Neuronal stem cell (in vitro differentiated cells): ENCODE measurements around the gene ZNF207.

Experiments used
- DNase-seq: peaks from one replicate; pipeline ENCODE4 v3.0.0-alpha.2; 2013; ENCODE audit warnings: low spot score
- H2AFZ ChIP-seq: one replicate; pipeline ENCODE4 v1.6.1; 2013; ENCODE audit warnings: mild to moderate bottlenecking, low read length, inconsistent platforms
- H2AK5ac ChIP-seq: 2 replicates; pipeline ENCODE4 v1.6.1; 2013; ENCODE audit warnings: low read depth, mild to moderate bottlenecking, inconsistent platforms, low read length, moderate library complexity, mixed read lengths
- H2BK120ac ChIP-seq: 2 replicates; pipeline ENCODE4 v1.6.1; 2013; ENCODE audit warnings: low read depth, mild to moderate bottlenecking, inconsistent platforms, low read length, moderate library complexity, mixed read lengths
- H2BK12ac ChIP-seq: one replicate; pipeline ENCODE4 v1.6.1; 2013; ENCODE audit warnings: low read length, inconsistent platforms
- H2BK15ac ChIP-seq: 2 replicates; pipeline ENCODE4 v1.6.1; 2013; ENCODE audit warnings: mild to moderate bottlenecking, low read length, inconsistent platforms, mixed read lengths
- H2BK5ac ChIP-seq: one replicate; pipeline ENCODE4 v1.6.1; 2013; ENCODE audit warnings: inconsistent platforms, mild to moderate bottlenecking, low read length, moderate library complexity
- H3K14ac ChIP-seq: one replicate; pipeline ENCODE4 v1.6.1; 2013; ENCODE audit warnings: low read length, inconsistent platforms
- H3K18ac ChIP-seq: 2 replicates; pipeline ENCODE4 v1.6.1; 2013; ENCODE audit warnings: low read length, inconsistent platforms
- H3K23ac ChIP-seq: 2 replicates; pipeline ENCODE4 v1.6.1; 2013; ENCODE audit warnings: low read depth, mild to moderate bottlenecking, mixed read lengths, low read length, inconsistent platforms; ENCODE audit not compliant: poor library complexity
- H3K27ac ChIP-seq: replicated peaks from 3 replicates; pipeline ENCODE4 v1.5.1; 2013; ENCODE audit warnings: low read length, inconsistent platforms
- H3K27me3 ChIP-seq, 3 experiments: 2 replicates each; pipeline ENCODE4 v1.6.1; 2013; ENCODE audit warnings: low read length in 3 of 3, mild to moderate bottlenecking in 2 of 3, inconsistent platforms in 1 of 3, low read depth in 1 of 3, mixed read lengths in 1 of 3, moderate library complexity in 1 of 3; ENCODE audit not compliant: control insufficient read depth in 3 of 3, insufficient read depth in 3 of 3
- H3K36me3 ChIP-seq, 2 donors: replicated peaks in 1 of 2; 2 replicates each; pipeline ENCODE4 v1.6.1; 2013; ENCODE audit warnings: low read length in 2 of 2; ENCODE audit not compliant: control insufficient read depth in 2 of 2, insufficient read depth in 2 of 2
- H3K4ac ChIP-seq: 2 replicates; pipeline ENCODE4 v1.6.1; 2013; ENCODE audit warnings: inconsistent platforms, mild to moderate bottlenecking, low read length, moderate library complexity
- H3K4me1 ChIP-seq, 2 donors: 1 replicate in 1 of 2; 2 replicates in 1 of 2; pipeline ENCODE4 v1.6.1; 2013; ENCODE audit warnings: low read length in 2 of 2, low read depth in 1 of 2; ENCODE audit not compliant: control insufficient read depth in 2 of 2, insufficient read depth in 1 of 2
- H3K4me2 ChIP-seq: one replicate; pipeline ENCODE4 v1.6.1; 2013; ENCODE audit warnings: mild to moderate bottlenecking, low read length, inconsistent platforms; ENCODE audit not compliant: insufficient read depth, poor library complexity, severe bottlenecking
- H3K4me3 ChIP-seq, 2 donors: 2 replicates each; pipeline ENCODE4 v1.5.1; 2013; ENCODE audit warnings: low read length in 2 of 2, mild to moderate bottlenecking in 2 of 2, inconsistent platforms in 1 of 2, moderate library complexity in 1 of 2
- H3K79me1 ChIP-seq: one replicate; pipeline ENCODE4 v1.6.1; 2013; ENCODE audit warnings: low read depth, mild to moderate bottlenecking, inconsistent platforms, low read length, moderate library complexity
- H3K9ac ChIP-seq: one replicate; pipeline ENCODE4 v1.6.1; 2013; ENCODE audit warnings: mild to moderate bottlenecking, low read depth, low read length, inconsistent platforms; ENCODE audit not compliant: poor library complexity
- H3K9me3 ChIP-seq, 2 donors: replicated peaks in 1 of 2; 2 replicates each; pipeline versions ENCODE3 to v1.6.1; 2013; ENCODE audit warnings: low read length in 2 of 2, mild to moderate bottlenecking in 2 of 2, inconsistent platforms in 1 of 2, low read depth in 1 of 2, mixed read lengths in 1 of 2, moderate library complexity in 1 of 2; ENCODE audit not compliant: control insufficient read depth in 2 of 2, insufficient read depth in 1 of 2
- H4K8ac ChIP-seq: one replicate; pipeline ENCODE4 v1.6.1; 2013; ENCODE audit warnings: low read depth, mild to moderate bottlenecking, inconsistent platforms, low read length, moderate library complexity
- H4K91ac ChIP-seq: one replicate; pipeline ENCODE4 v1.6.1; 2013; ENCODE audit warnings: low read length, low read depth, mild to moderate bottlenecking, inconsistent platforms; ENCODE audit not compliant: poor library complexity
- WGBS, 2 donors: extraction: QIAGEN DNeasy Blood & Tissue Kit; methylation state at CpG; one replicate each; pipeline ENCODE4 v1.1.7; 2013; ENCODE audit warnings: missing lambda C conversion rate in 2 of 2, mixed read lengths in 1 of 2; ENCODE audit not compliant: insufficient read length in 2 of 2, insufficient replicate concordance in 1 of 2; ENCODE audit errors: extremely low coverage in 2 of 2; 5-methylcytosine and 5-hydroxymethylcytosine counted together

ZNF207 gene

GRCh38 chr17:32303781-32304288 is 46.1 kb upstream of the ZNF207 start:
- H3K27ac ChIP-seq: peak overlapping the region; percentile 33
- no CpG with 5 or more reads among the region's 2 CpGs for WGBS, 2 donors

GRCh38 chr17:32305049-32305448 is 44.9 kb upstream of the ZNF207 start:
- no peaks in the 10 kb centered on the region for H3K36me3 ChIP-seq
- H3K4me3 ChIP-seq: no peak overlapping the region
- H2BK15ac ChIP-seq: peak overlapping the region; percentile 45
- no peaks in the 10 kb centered on the region for H3K9me3 ChIP-seq
- H2BK5ac ChIP-seq: no peak overlapping the region
- H3K9ac ChIP-seq: no peak overlapping the region
- H3K4me1 ChIP-seq: peaks cover 30% of the 10 kb centered on the region in 2 donors
- no peaks in the 10 kb centered on the region for H3K79me1 ChIP-seq
- no peak overlapping the region for H2BK120ac ChIP-seq
- H3K14ac ChIP-seq: no peak overlapping the region
- no peak overlapping the region for H2BK12ac ChIP-seq
- H3K18ac ChIP-seq: peak overlapping the region; percentile 80
- H3K27ac ChIP-seq: no peak overlapping the region
- no peak overlapping the region for H4K91ac ChIP-seq
- no CpG with 5 or more reads among the region's 9 CpGs for WGBS, 2 donors
- H4K8ac ChIP-seq: peak overlapping the region; percentile 68
- DNase-seq: no peak
- no peak overlapping the region for H3K23ac ChIP-seq
- H2AFZ ChIP-seq: peak overlapping the region; percentile 43
- peak overlapping the region; percentile 6 for H3K4ac ChIP-seq
- H3K4me2 ChIP-seq: no peak overlapping the region
- H2AK5ac ChIP-seq: no peak overlapping the region
- no peaks in the 10 kb centered on the region for H3K27me3 ChIP-seq

More at GRCh38 chr17:32303781-32304288, 46.1 kb upstream of the ZNF207 start:
- no peak overlapping the region for H3K4me2 ChIP-seq
- no peaks in the 10 kb centered on the region for H3K36me3 ChIP-seq
- no peak overlapping the region for H2BK5ac ChIP-seq
- H3K23ac ChIP-seq: no peak overlapping the region
- no peak overlapping the region for H3K4ac ChIP-seq
- H4K8ac ChIP-seq: no peak overlapping the region
- H3K4me3 ChIP-seq: no peak overlapping the region
- H4K91ac ChIP-seq: no peak overlapping the region
- no peaks in the 10 kb centered on the region for H3K9me3 ChIP-seq
- DNase-seq: no peak
- H2AK5ac ChIP-seq: no peak overlapping the region
- H3K79me1 ChIP-seq: no peaks in the 10 kb centered on the region
- H2AFZ ChIP-seq: no peak overlapping the region
- no peak overlapping the region for H3K9ac ChIP-seq
- no peak overlapping the region for H2BK120ac ChIP-seq
- H3K4me1 ChIP-seq: peaks cover 30 to 33% of the 10 kb centered on the region in 2 donors
- H2BK12ac ChIP-seq: no peak overlapping the region
- H3K18ac ChIP-seq: no peak overlapping the region
- H3K27me3 ChIP-seq: no peaks in the 10 kb centered on the region
- no peak overlapping the region for H3K14ac ChIP-seq
- H2BK15ac ChIP-seq: no peak overlapping the region

- no peak overlapping the region for H2BK5ac ChIP-seq
- no peaks in the 10 kb centered on the region for H3K27me3 ChIP-seq
- no peak for DNase-seq
- no peak overlapping the region for H4K91ac ChIP-seq
- peak overlapping the region; percentile 16 for H2AK5ac ChIP-seq
- H3K79me1 ChIP-seq: no peaks in the 10 kb centered on the region
- no peaks in the 10 kb centered on the region for H3K36me3 ChIP-seq
- no peak overlapping the region for H3K4me3 ChIP-seq
- no peak overlapping the region for H4K8ac ChIP-seq
- H3K4me2 ChIP-seq: no peak overlapping the region
- H2BK120ac ChIP-seq: no peak overlapping the region
- H3K9me3 ChIP-seq: no peaks in the 10 kb centered on the region
- no peak overlapping the region for H3K9ac ChIP-seq
- WGBS, 2 donors: no CpG with 5 or more reads among the region's 4 CpGs
- H3K14ac ChIP-seq: no peak overlapping the region
- no peak overlapping the region for H2BK15ac ChIP-seq
- no peak overlapping the region for H2AFZ ChIP-seq
- H3K4ac ChIP-seq: no peak overlapping the region
- peak overlapping the region; percentile 45 for H3K18ac ChIP-seq
- peaks cover 29 to 32% of the 10 kb centered on the region in 2 donors for H3K4me1 ChIP-seq
- H3K23ac ChIP-seq: no peak overlapping the region
- H2BK12ac ChIP-seq: no peak overlapping the region
- no peak overlapping the region for H3K27ac ChIP-seq
Measured at GRCh38 chr17:32307658-32308057, 42.3 kb upstream of the ZNF207 start.

- no peaks in the 10 kb centered on the region for H3K36me3 ChIP-seq
- DNase-seq: no peak
- no peaks in the 10 kb centered on the region for H3K79me1 ChIP-seq
- H3K23ac ChIP-seq: no peak overlapping the region
- H2BK12ac ChIP-seq: no peak overlapping the region
- H3K27me3 ChIP-seq: no peaks in the 10 kb centered on the region
- peak overlapping the region; percentile 84 for H2AFZ ChIP-seq
- H3K9me3 ChIP-seq: peaks cover 0 to 5% of the 10 kb centered on the region in 2 donors
- H3K18ac ChIP-seq: peak overlapping the region; percentile 84
- H2BK5ac ChIP-seq: peak overlapping the region; percentile 27
- H4K8ac ChIP-seq: no peak overlapping the region
- no CpG with 5 or more reads among the region's 9 CpGs for WGBS, 2 donors
- H3K4me3 ChIP-seq: peak overlapping the region in 1 of 2 donors; percentile 11
- no peak overlapping the region for H3K4me2 ChIP-seq
- no peak overlapping the region for H3K14ac ChIP-seq
- H3K27ac ChIP-seq: no peak overlapping the region
- no peak overlapping the region for H3K9ac ChIP-seq
- no peak overlapping the region for H4K91ac ChIP-seq
- H2BK120ac ChIP-seq: no peak overlapping the region
- H2AK5ac ChIP-seq: no peak overlapping the region
- no peak overlapping the region for H3K4ac ChIP-seq
- H3K4me1 ChIP-seq: peaks cover 9 to 19% of the 10 kb centered on the region in 2 donors
- no peak overlapping the region for H2BK15ac ChIP-seq
Measured at GRCh38 chr17:32311028-32311536, 38.9 kb upstream of the ZNF207 start.
